C4-2B (cell line): Measurements from ENCODE around the gene SMIM5.
"Not testable (repeated sequence)": the region's sequence is repeated elsewhere in the genome, so short reads cannot be mapped to it uniquely, and the experiment has no call there.

Source experiments
- H3K27ac ChIP-seq: fragments of 450-650 bp; 2 replicates; pipeline ENCODE4 v1.5.1; 2017
- CTCF ChIP-seq: fragments of 450-650 bp; conservative IDR thresholded peaks from 2 replicates; pipeline ENCODE4 v1.5.1; 2017; ENCODE audit warnings: mild to moderate bottlenecking
- ZFX ChIP-seq: fragments of 450-650 bp; IDR thresholded peaks from 2 replicates; pipeline ENCODE4 v1.6.1; 2017

Gene SMIM5

GRCh38 chr17:75634754-75635609 is 1.7 kb downstream of the SMIM5 start:
- no peak overlapping the region for H3K27ac ChIP-seq

GRCh38 chr17:75635610-75636202 is 2.5 kb downstream of the SMIM5 start:
- TF ChIP-seq CTCF, result no peak
- TF ChIP-seq ZFX, result no peak
- H3K27ac ChIP-seq, result no peak overlapping the region

More at GRCh38 chr17:75634754-75635609, 1.7 kb downstream of the SMIM5 start:
- no peak for TF ChIP-seq ZFX
- no peak for TF ChIP-seq CTCF

DNA sequence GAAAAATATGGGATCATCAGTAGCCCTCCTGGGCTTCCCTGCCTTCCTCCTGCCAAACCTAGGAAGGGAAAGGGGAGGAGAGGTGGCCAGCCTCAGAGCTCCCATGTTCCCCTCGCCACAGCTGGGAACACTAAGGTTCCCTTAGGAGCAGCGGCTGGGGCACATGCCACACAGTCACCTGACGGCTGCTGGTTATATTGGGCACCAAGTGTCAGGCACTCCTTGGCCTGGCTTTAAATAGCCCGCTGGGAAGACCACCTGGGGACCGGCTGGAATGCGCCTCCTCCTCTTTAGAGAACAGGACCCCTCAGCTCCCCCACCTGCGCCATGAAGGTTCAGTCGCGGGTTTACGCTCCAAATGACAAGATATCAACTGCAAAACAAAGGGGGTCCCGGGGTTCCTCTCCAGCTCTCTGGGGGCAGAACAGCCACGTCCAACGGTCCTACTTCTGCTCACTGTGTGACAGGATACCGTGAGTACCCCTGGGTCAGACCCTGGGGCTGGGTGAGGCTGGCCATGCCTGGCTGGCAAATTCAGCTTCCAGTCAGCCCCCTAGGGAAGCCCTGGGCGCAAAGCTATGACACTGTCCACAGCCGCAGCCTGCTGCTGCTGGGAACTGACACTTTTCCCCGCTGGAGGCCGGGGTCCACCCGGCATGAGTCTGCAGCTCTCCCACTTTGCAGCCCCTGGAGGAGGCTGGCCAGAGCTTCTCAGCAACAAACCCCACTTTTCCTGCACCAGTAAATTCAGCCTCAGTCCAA is 3.3 kb downstream of the SMIM5 start:
- TF ChIP-seq ZFX (no peak), CTCF (no peak)
- H3K27ac ChIP-seq, result no peak overlapping the region

DNA sequence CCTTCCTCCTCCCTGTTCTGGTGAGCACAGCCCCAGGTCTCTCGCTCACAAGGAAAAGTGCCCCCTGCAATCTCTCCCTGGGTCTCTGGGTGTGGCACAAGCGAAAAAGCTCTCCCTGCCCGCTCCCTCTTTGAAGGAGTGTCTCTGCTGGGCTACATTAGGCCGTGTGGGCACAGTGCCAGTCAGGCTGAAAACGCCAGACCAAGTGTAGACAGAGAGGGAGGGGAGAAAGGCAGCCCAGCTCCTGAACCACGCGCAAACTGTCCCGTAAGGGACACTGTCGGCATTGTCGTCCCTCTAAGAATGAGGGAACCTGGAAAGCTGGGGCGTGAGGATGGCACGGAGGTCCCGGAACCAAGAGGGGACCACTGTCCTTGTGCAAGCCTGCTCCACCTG is 3.9 kb downstream of the SMIM5 start:
- no peak overlapping the region for H3K27ac ChIP-seq
- TF ChIP-seq ZFX (no peak), CTCF (no peak)

DNA sequence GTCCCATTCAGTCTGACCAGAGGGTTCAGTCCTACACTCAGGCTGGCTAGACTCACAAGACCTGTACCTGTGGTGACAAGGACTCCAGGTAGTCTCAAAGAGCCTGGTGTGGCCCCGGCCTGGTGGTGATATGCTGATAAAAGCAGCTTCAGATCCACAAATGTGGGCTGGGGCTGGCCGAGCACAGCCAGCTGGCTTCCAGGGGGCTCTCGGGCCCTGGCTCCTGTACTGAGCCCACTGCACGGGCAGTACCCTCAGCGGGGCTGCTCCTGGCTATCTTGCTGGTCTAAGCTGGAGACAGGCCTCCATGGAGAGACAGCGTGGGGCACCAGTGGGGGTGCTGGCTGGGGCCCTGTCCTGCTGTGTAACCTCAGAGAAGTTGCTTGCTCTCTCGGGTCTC is 4.3 kb downstream of the SMIM5 start:
- TF ChIP-seq CTCF (no peak), ZFX (no peak)

GRCh38 chr17:75638039-75638438 is 4.8 kb downstream of the SMIM5 start:
- not testable (repeated sequence) for H3K27ac ChIP-seq

More for the DNA sequence above, 4.3 kb downstream of the SMIM5 start:
- no peak overlapping the region for H3K27ac ChIP-seq

GRCh38 chr17:75638893-75639292 is 5.7 kb downstream of the SMIM5 start:
- TF ChIP-seq ZFX (no peak), CTCF (no peak)

More at GRCh38 chr17:75638893-75639292, 5.7 kb downstream of the SMIM5 start:
- no peak overlapping the region for H3K27ac ChIP-seq
